ENCODE results near the gene HERC3. TPM values are rescaled to one million over a fixed set of nuclear protein-coding genes. Genes with fewer than 3 reads are reported as not detected.
A peak's percentile ranks its signal among the peaks of the same experiment; 100 is the strongest.
"Not testable (repeated sequence)": the region's sequence is repeated elsewhere in the genome, so short reads cannot be mapped to it uniquely, and the experiment has no call there.

HERC3 gene
- total RNA-seq, 4 donors from 2014 or later: 50.5 to 73.4 (median 57.4) TPM

DNA sequence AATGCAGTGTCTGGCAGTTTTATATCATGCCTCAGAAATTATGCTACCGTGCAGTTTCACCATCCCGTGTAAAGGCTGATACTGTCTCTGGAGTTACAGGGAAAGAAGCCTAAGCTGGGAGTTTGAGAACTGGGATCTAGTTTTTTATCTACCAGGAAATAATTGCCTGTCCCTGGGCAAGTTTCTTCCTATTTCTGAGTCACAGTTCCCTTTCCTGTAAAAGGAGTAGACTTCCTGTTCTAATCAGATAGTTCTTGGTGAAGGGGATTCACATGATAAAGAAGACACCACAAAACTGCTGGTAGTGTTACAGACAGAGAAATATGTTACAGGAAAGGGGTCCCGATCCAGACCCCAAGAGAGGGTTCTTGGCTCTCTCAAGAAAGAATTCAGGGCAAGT is 17.1 kb downstream of the HERC3 start:
- no peak for DNase-seq
- no peak for TF ChIP-seq POLR2A (IDR thresholded peaks at IDR 0.05)
- TF ChIP-seq, protein P1, sequence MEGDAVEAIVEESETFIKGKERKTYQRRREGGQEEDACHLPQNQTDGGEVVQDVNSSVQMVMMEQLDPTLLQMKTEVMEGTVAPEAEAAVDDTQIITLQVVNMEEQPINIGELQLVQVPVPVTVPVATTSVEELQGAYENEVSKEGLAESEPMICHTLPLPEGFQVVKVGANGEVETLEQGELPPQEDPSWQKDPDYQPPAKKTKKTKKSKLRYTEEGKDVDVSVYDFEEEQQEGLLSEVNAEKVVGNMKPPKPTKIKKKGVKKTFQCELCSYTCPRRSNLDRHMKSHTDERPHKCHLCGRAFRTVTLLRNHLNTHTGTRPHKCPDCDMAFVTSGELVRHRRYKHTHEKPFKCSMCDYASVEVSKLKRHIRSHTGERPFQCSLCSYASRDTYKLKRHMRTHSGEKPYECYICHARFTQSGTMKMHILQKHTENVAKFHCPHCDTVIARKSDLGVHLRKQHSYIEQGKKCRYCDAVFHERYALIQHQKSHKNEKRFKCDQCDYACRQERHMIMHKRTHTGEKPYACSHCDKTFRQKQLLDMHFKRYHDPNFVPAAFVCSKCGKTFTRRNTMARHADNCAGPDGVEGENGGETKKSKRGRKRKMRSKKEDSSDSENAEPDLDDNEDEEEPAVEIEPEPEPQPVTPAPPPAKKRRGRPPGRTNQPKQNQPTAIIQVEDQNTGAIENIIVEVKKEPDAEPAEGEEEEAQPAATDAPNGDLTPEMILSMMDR (IDR thresholded peaks at IDR 0.05): no peak
- H3K4me1 ChIP-seq: peaks cover 0 to 27% (median 2%) of the 10 kb centered on the region in 4 donors
- no peaks in the 10 kb centered on the region for H3K27me3 ChIP-seq
- no peak overlapping the region for H3K27ac ChIP-seq
- H3K9me3 ChIP-seq: no peaks in the 10 kb centered on the region
- H3K36me3 ChIP-seq: peaks cover 0 to 33% (median 0%) of the 10 kb centered on the region in 3 donors
- no peak overlapping the region for H3K4me3 ChIP-seq

- H3K27ac ChIP-seq, DNase-seq, H3K4me3 ChIP-seq, H3K9me3 ChIP-seq, H3K27me3 ChIP-seq: not testable (repeated sequence)
- Histone ChIP-seq H3K36me3 (peaks cover 0 to 33% (median 0%) of the 10 kb centered on the region in 3 donors), H3K4me1 (peaks cover 0 to 27% (median 2%) of the 10 kb centered on the region in 4 donors)
These were observed 17.5 kb downstream of the HERC3 start for GRCh38 chr4:88609794-88610193.

DNA sequence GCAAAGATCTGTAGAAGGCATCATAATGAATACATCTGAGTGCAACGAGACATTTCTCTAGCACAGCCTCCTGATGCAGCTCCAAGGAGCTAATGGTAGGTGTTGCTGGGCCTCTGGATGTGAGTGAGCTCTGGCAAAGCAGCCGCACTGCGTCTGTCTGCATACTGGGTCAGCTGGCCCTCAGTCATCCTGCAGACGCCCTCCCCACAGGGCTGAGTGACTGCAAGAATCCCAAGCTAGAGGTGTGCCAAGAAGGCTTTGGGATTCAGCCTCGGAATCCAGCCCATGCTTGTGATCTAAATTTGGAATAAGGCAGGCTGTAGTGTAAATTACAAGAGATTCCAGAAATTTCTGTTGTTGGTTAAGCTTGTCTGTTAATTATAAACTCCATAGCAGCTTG is 18.5 kb downstream of the HERC3 start:
- Histone ChIP-seq H3K27me3 (no peaks in the 10 kb centered on the region), H3K27ac (peak overlapping the region in 1 of 4 donors; percentile 56), H3K9me3 (no peaks in the 10 kb centered on the region), H3K4me1 (peaks cover 0 to 27% (median 2%) of the 10 kb centered on the region in 4 donors), H3K36me3 (peaks cover 0 to 31% (median 0%) of the 10 kb centered on the region in 3 donors), H3K4me3 (no peak overlapping the region)
- TF ChIP-seq POLR2A (IDR thresholded peaks at IDR 0.05): no peak
- TF ChIP-seq, protein P1 (IDR thresholded peaks at IDR 0.05): no peak
- peak in 1 of 3 donors; percentile 41 for DNase-seq

GRCh38 chr4:88613417-88613875 is 21.2 kb downstream of the HERC3 start:
- TF ChIP-seq, protein P1 (IDR thresholded peaks at IDR 0.05): no peak
- no peak for TF ChIP-seq POLR2A (IDR thresholded peaks at IDR 0.05)
- H3K4me1 ChIP-seq: peaks cover 0 to 27% (median 2%) of the 10 kb centered on the region in 4 donors
- DNase-seq: peak in 1 of 3 donors; percentile 17

GRCh38 chr4:88614058-88614457 is 21.8 kb downstream of the HERC3 start:
- Histone ChIP-seq H3K9me3 (no peaks in the 10 kb centered on the region), H3K27ac (peak overlapping the region in 1 of 4 donors; percentile 56), H3K36me3 (no peaks in the 10 kb centered on the region), H3K27me3 (no peaks in the 10 kb centered on the region), H3K4me1 (peaks cover 0 to 27% (median 2%) of the 10 kb centered on the region in 4 donors), H3K4me3 (no peak overlapping the region)
- DNase-seq: no peak
- TF ChIP-seq POLR2A (IDR thresholded peaks at IDR 0.05): no peak
- TF ChIP-seq, protein P1 (IDR thresholded peaks at IDR 0.05): no peak

More at GRCh38 chr4:88613417-88613875, 21.2 kb downstream of the HERC3 start:
- Histone ChIP-seq H3K27ac (peak overlapping the region in 3 of 4 donors; percentile 34 to 56 (median 35)), H3K36me3 (peaks cover 0 to 5% (median 0%) of the 10 kb centered on the region in 3 donors), H3K9me3 (no peaks in the 10 kb centered on the region), H3K27me3 (no peaks in the 10 kb centered on the region), H3K4me3 (no peak overlapping the region)

GRCh38 chr4:88616275-88617150 is 24.2 kb downstream of the HERC3 start:
- Histone ChIP-seq H3K4me1 (peaks cover 0 to 15% (median 2%) of the 10 kb centered on the region in 4 donors), H3K27me3 (no peaks in the 10 kb centered on the region), H3K9me3 (no peaks in the 10 kb centered on the region), H3K27ac (no peak overlapping the region), H3K36me3 (no peaks in the 10 kb centered on the region), H3K4me3 (no peak overlapping the region)
- no peak for DNase-seq
- TF ChIP-seq, protein P1 (IDR thresholded peaks at IDR 0.05): no peak
- no peak for TF ChIP-seq POLR2A (IDR thresholded peaks at IDR 0.05)
